GM19043 (cell line): ENCODE results near the gene PDE6D.

Experiments
- ATAC-seq: cut with Tn5 transposase; IDR thresholded peaks from one replicate; pipeline ENCODE4 v1.9.1; 2021; ENCODE audit warnings: low read depth; ENCODE audit not compliant: unreplicated experiment

The PDE6D gene

GRCh38 chr2:231685349-231686191 lies 95.5 kb downstream of the PDE6D start:
- ATAC-seq: no peak

- no peak for ATAC-seq
Observed at GRCh38 chr2:231684314-231685223, 96.5 kb downstream of the PDE6D start.

GRCh38 chr2:231683292-231684235 lies 97.5 kb downstream of the PDE6D start:
- ATAC-seq: no peak

- ATAC-seq: no peak
Observed at GRCh38 chr2:231682603-231683291, 98.3 kb downstream of the PDE6D start.
